NCI-H1092 treated with DMSO at 0.1 percent for 48 hours (cell line): ENCODE results near the gene PRUNE2.

Experiments used
- DNase-seq: peaks from one replicate; lab custom pipeline; 2025; lab: John Stamatoyannopoulos, UW

Gene PRUNE2

GRCh38 chr9:76573905-76574760, 331.8 kb downstream of the PRUNE2 start:
- DNase-seq = no peak

- DNase-seq = no peak
These were observed 332.5 kb downstream of the PRUNE2 start for GRCh38 chr9:76573408-76573807.

DNA sequence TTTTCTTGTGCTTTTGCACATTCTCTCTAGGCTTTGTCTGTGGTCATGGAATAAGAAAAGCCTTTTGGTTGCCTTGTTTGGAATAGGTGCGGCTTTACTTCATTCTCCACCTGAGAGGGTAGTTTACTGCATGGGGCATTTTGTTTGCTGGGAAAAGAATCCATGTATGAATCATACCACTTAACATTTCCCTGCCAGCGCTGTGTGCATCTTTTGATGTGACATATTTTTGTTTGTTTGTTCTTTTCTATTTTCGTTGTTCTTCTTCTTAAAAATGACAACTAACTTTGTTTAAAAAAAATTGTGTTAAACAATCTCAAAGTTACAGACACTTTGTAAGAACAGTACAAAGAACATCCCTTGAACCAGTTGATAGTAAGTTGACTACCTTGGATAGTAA, 333.8 kb downstream of the PRUNE2 start:
- DNase-seq = no peak

DNA sequence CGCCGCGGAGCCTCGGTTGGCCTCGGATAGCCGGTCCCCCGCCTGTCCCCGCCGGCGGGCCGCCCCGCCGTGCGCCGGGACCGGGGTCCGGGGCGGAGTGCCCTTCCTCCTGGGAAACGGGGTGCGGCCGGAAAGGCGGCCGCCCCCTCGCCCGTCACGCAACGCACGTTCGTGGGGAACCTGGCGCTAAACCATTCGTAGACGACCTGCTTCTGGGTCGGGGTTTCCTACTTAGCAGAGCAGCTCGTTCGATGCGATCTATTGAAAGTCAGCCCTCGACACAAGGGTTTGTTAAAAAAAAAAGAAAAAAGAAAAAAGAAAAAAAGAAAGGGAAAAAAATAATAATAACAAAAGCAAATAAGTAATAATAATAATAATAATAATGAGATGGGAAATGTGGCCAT, 334.2 kb downstream of the PRUNE2 start:
- no peak for DNase-seq

GRCh38 chr9:76571288-76571687, 334.6 kb downstream of the PRUNE2 start:
- DNase-seq = no peak

DNA sequence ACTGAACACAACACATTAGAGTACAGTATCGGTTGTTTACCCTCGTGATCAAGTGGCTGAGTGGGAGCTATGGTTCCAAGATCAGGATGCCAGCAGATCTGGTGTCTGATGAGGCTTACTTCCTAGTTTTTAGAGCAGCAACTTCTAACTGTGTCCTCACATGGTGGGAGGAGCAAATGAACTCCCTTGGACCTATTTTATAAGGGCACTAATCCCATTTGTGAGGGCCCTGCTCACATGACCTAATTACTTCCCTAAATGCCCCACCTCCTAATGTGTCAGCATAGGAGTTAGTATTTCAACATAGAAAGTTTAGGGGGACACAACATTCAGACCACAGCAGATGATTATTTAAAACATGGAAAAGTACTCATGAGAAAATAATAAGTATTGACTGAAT, 335.1 kb downstream of the PRUNE2 start:
- DNase-seq = no peak

DNA sequence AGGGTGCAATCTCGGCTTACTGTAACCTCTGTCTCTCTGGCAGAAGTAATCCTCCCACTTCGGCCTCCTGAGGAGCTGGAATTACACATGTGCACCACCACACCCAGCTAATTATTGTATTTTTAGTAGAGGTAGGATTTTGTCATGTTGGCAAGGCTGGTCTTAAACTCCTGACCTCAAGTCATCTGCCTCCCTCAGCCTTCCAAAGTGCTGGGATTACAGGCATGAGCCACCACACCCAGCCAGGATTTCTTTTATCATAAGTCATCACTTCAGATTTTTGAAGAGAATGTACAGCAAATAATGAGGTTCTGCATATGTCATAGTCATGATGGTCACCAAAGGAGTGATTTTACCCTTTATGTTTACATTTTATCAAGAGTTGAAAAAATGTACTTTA, 338.8 kb downstream of the PRUNE2 start:
- no peak for DNase-seq

DNA sequence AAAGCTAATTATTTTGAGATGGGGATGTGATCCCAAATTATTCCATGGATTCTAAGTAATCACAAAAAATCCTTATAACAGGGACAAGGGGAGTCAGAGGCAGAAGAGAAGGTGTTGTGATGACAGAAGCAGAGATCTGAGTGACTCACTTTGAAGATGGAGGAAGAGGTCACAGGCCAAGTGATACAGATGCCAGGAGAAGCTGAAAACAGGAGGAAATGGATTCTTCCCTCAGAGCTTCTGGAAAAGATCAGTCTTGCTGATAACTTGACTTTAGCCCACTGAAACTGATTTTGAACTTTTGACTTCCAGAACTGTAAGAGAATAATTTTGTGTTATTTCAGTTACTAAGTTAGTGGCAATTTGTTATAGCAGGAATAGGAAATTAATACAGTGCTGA, 341.6 kb downstream of the PRUNE2 start:
- DNase-seq = no peak

- DNase-seq = no peak
These were observed 343.4 kb downstream of the PRUNE2 start for GRCh38 chr9:76562511-76562911.

DNA sequence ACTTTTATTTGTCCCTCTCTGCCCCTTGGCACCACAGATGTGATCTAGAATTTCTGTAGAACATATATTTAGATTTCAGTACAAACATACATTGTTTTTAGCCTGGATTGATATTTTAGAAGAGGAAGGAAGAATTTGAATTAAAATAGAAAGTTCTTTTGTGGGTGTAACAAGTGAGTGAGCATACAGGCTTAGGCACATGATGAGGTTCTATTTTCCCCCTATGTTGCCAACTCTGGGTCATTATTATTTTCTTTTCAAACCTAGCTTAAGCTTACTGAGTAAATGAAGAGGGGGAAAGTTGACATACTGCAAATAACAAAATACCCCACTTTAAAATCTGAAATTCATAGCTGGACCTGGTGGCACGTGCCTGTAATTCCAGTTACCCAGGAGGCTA, 344.0 kb downstream of the PRUNE2 start:
- DNase-seq = no peak
